ENCODE data around the gene MAP3K4.
A peak's percentile ranks its signal among the peaks of the same experiment; 100 is the strongest.

Gene MAP3K4

GRCh38 chr6:161091972-161092701, 100.6 kb downstream of the MAP3K4 start:
- no peak overlapping the region for H3K27ac ChIP-seq
- TF ChIP-seq CTCF (conservative IDR thresholded peaks at IDR 0.05) (no peak), ZFX (IDR thresholded peaks at IDR 0.05) (no peak)

GRCh38 chr6:161094955-161095354, 103.4 kb downstream of the MAP3K4 start:
- H3K27ac ChIP-seq: no peak overlapping the region
- TF ChIP-seq ZFX (IDR thresholded peaks at IDR 0.05): no peak
- no peak for TF ChIP-seq CTCF (conservative IDR thresholded peaks at IDR 0.05)

GRCh38 chr6:161095916-161096315, 104.3 kb downstream of the MAP3K4 start:
- TF ChIP-seq ZFX (IDR thresholded peaks at IDR 0.05): no peak
- no peak overlapping the region for H3K27ac ChIP-seq

- TF ChIP-seq CTCF (conservative IDR thresholded peaks at IDR 0.05): no peak
Observed at GRCh38 chr6:161100072-161100471, 108.5 kb downstream of the MAP3K4 start.

GRCh38 chr6:161101517-161101916, 109.9 kb downstream of the MAP3K4 start:
- H3K27ac ChIP-seq: no peak overlapping the region
- TF ChIP-seq ZFX (IDR thresholded peaks at IDR 0.05): no peak
- peak; percentile 21 for TF ChIP-seq CTCF (conservative IDR thresholded peaks at IDR 0.05)

More at GRCh38 chr6:161100072-161100471, 108.5 kb downstream of the MAP3K4 start:
- no peak overlapping the region for H3K27ac ChIP-seq

- TF ChIP-seq ZFX (IDR thresholded peaks at IDR 0.05): no peak
- TF ChIP-seq CTCF (conservative IDR thresholded peaks at IDR 0.05): no peak
- no peak overlapping the region for H3K27ac ChIP-seq
Observed at GRCh38 chr6:161103475-161103874, 111.9 kb downstream of the MAP3K4 start.

GRCh38 chr6:161104966-161105365, 113.4 kb downstream of the MAP3K4 start:
- TF ChIP-seq CTCF (conservative IDR thresholded peaks at IDR 0.05) (no peak), ZFX (IDR thresholded peaks at IDR 0.05) (no peak)
- no peak overlapping the region for H3K27ac ChIP-seq

- H3K27ac ChIP-seq: no peak overlapping the region
- TF ChIP-seq ZFX (IDR thresholded peaks at IDR 0.05) (no peak), CTCF (conservative IDR thresholded peaks at IDR 0.05) (no peak)
Observed at GRCh38 chr6:161105408-161105807, 113.8 kb downstream of the MAP3K4 start.
